HG02973 (cell line): Measurements from ENCODE around the gene NCOA5.
"Not testable (repeated sequence)": the region's sequence is repeated elsewhere in the genome, so short reads cannot be mapped to it uniquely, and the experiment has no call there.

Source experiments
- ATAC-seq: cut with Tn5 transposase; IDR thresholded peaks from one replicate; pipeline ENCODE4 v1.9.1; 2021; ENCODE audit warnings: moderate library complexity; ENCODE audit not compliant: unreplicated experiment

Gene NCOA5

DNA sequence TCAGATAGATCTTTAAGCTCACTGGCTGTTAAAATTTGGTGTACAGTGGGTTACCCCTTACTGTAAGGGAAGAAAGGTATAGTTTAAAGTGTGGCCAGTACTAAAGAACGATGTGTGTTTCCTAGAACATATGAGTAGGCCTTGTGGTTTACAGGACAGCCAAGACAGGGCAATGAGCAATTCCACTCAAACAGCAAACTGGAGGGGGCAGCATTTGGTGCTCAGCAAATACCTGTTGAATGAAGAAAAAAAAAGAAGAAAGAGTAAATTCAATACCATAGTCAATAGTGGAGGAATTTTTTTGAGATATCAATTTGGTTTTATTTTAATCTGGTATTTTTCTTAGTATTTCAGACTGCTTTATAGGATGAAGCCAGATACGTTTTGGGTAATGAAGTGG lies 3.8 kb upstream of the NCOA5 start:
- ATAC-seq = no peak

- not testable (repeated sequence) for ATAC-seq
Measured at GRCh38 chr20:46091622-46092535, 2.1 kb upstream of the NCOA5 start.

GRCh38 chr20:46089167-46089416 lies 670 bp downstream of the NCOA5 start:
- ATAC-seq = peak; percentile 19

GRCh38 chr20:46088409-46089166 lies 1.2 kb downstream of the NCOA5 start:
- ATAC-seq = no peak

GRCh38 chr20:46087161-46087560 lies 2.6 kb downstream of the NCOA5 start:
- no peak for ATAC-seq

GRCh38 chr20:46085179-46085851 lies 4.4 kb downstream of the NCOA5 start:
- no peak for ATAC-seq

DNA sequence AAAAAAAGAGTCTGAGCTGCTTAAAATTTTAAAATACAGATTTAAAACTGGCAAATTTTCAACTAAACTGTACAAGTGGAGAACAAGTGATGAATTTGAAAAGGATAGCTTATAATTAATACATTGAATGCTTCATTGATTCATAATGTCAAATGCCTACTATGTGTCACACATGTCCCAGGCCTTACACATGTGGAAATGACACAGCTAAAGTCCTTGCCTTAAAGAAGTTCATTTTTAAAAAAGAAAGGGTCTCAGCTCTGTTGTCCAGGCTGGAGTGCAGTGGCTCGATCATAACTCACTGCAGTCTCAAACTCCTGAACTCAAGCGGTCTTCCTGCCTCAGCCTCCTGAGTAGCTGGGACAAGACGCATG lies 5.0 kb downstream of the NCOA5 start:
- no peak for ATAC-seq

GRCh38 chr20:46083531-46084061 lies 6.2 kb downstream of the NCOA5 start:
- no peak for ATAC-seq

DNA sequence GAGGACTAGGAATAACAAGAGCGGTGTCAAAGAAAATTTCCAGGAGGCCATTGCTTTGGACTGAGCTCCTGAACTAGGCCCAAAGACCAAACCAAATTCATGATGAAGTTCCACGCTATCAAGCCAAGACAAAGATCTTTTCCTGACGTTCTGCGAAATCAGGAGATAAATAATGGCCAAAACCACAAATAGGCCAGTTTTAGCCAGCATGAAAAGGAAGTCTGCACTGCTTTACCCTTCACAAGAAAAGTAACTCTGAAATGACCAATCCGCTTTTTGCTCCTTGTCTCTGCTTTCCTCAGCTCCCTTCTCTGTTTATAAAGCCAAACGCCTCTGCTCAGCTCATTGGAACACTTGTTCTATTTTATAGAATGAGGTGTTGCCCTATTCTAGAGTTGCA lies 6.7 kb downstream of the NCOA5 start:
- no peak for ATAC-seq

GRCh38 chr20:46081074-46081473 lies 8.7 kb downstream of the NCOA5 start:
- ATAC-seq = no peak

DNA sequence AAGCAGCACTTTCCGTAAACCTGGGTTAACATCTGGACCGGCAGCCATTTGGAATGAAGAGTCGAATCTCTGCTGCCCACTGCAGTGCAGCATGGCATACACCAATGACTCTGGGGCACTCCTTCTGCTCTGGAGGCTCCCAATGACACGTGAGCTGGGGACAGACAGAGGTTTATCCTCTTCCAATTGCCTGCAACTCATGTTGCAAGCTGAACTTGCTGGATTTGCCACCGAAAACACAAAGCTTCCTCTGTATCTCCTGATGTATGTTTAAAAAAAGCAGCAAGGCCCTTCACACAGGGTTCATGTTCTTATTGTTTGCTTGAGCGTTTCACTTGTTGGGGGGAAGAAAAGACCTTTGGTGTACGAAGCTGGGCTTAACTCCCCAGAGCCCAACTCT lies 10.8 kb downstream of the NCOA5 start:
- no peak for ATAC-seq

DNA sequence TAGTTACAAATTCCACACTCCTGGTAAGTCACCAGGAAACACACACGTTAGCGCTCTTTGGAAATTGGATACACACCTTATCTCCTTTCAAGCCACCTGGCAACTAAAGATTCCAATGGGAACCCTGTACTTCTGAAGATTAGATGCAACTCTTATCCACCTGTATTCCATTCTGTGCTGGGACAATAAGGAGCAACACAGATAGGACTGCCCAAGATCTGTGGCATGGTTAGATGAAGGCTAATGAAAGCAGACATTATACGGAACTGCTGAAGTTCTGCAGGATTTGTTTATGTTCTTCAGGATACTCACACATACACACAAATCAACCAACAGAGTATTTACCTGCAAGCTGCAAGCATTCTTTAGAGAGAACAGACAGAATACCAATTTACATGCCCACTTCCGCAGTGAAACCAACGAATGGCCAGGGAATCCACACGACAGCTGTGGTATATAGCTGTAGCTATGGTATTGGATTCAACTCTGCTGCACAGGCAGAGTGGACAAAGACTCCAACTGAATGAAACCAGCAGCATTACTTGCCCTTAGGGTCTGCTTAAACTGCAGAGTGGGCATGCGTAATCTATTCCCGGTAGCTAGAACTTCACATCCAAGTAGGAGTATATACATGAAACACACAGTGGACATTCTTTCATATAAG lies 12.0 kb downstream of the NCOA5 start:
- ATAC-seq = no peak

- no peak for ATAC-seq
Measured at GRCh38 chr20:46076806-46077205, 13.0 kb downstream of the NCOA5 start.

DNA sequence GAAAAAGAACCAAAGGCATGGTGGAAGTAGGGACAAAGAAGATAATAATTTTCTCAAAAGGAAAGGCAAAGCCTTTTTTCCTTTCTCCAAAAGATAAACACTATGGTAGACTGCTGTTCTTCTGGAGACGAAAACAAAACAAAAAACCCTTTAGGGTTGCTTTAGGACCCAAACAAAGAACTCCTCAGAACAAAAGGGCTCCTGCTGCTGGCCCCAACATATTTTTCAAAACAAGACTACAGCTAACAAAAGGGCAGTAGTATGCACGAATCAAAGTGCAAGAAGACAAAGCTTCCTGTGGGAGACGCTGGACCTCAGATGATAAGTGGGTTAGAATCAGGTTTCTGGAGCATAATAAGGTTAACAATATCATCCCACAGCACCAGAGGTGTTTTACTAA lies 15.8 kb downstream of the NCOA5 start:
- ATAC-seq = no peak

GRCh38 chr20:46073443-46073842 lies 16.3 kb downstream of the NCOA5 start:
- no peak for ATAC-seq

- ATAC-seq = no peak
Measured at GRCh38 chr20:46073024-46073423, 16.7 kb downstream of the NCOA5 start.

- ATAC-seq = no peak
Measured at GRCh38 chr20:46071573-46071972, 18.2 kb downstream of the NCOA5 start.

- ATAC-seq = no peak
Measured at GRCh38 chr20:46070215-46070900, 19.4 kb downstream of the NCOA5 start.

DNA sequence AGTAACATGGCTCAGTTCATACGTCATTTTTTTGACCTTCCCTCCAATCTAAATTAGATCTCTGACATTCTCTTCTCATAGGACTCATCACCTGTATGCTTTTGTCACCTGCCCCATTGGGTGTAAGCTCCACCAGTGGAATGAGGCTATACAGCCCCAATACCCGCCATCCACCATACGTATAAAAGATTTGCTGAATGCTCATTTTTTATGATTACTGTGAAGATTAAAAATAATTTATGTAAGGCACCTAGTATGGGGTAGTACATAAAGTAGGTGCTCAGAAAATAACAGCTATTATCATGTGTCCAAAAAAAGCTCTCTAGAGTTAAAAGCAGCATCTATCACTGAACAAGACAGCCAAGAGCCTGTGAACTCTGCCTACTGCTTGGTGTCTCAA lies 24.1 kb downstream of the NCOA5 start:
- ATAC-seq = no peak

- ATAC-seq = no peak
Measured at GRCh38 chr20:46065006-46065405, 24.8 kb downstream of the NCOA5 start.

GRCh38 chr20:46063652-46064054 lies 26.1 kb downstream of the NCOA5 start:
- ATAC-seq = no peak
